GM12875 (cell line): ENCODE measurements around the gene SPRED2.
"Not testable (repeated sequence)": the region's sequence is repeated elsewhere in the genome, so short reads cannot be mapped to it uniquely, and the experiment has no call there.

ENCODE experiments used
- H3K4me3 ChIP-seq: one replicate; pipeline ENCODE4 v1.5.1; 2011; ENCODE audit warnings: low read depth, low read length, control low read depth
- CTCF ChIP-seq: IDR thresholded peaks from 2 replicates; pipeline ENCODE4 v1.5.1; 2011; ENCODE audit warnings: low read depth, mild to moderate bottlenecking, control low read depth, inconsistent platforms, low read length, moderate library complexity, borderline replicate concordance; ENCODE audit not compliant: insufficient read depth

Gene SPRED2

GRCh38 chr2:65347913-65348312, 84.5 kb downstream of the SPRED2 start:
- no peak overlapping the region for H3K4me3 ChIP-seq
- no peak for TF ChIP-seq CTCF

- TF ChIP-seq CTCF: no peak
Measured at GRCh38 chr2:65345631-65346030, 86.8 kb downstream of the SPRED2 start.

GRCh38 chr2:65344689-65345088, 87.7 kb downstream of the SPRED2 start:
- TF ChIP-seq CTCF: no peak
- no peak overlapping the region for H3K4me3 ChIP-seq

More at GRCh38 chr2:65345631-65346030, 86.8 kb downstream of the SPRED2 start:
- H3K4me3 ChIP-seq: no peak overlapping the region

- TF ChIP-seq CTCF: no peak
- H3K4me3 ChIP-seq: no peak overlapping the region
Measured at GRCh38 chr2:65344182-65344581, 88.2 kb downstream of the SPRED2 start.

GRCh38 chr2:65343386-65343785, 89.0 kb downstream of the SPRED2 start:
- H3K4me3 ChIP-seq: no peak overlapping the region
- TF ChIP-seq CTCF: no peak

- no peak overlapping the region for H3K4me3 ChIP-seq
- no peak for TF ChIP-seq CTCF
Measured at GRCh38 chr2:65340898-65341681, 91.3 kb downstream of the SPRED2 start.

GRCh38 chr2:65339648-65340047, 92.8 kb downstream of the SPRED2 start:
- no peak for TF ChIP-seq CTCF
- H3K4me3 ChIP-seq: no peak overlapping the region

GRCh38 chr2:65338830-65339495, 93.4 kb downstream of the SPRED2 start:
- not testable (repeated sequence) for H3K4me3 ChIP-seq

GRCh38 chr2:65337915-65338314, 94.5 kb downstream of the SPRED2 start:
- not testable (repeated sequence) for H3K4me3 ChIP-seq
